ENCODE results near the gene DSG1.
"Not testable (repeated sequence)": the region's sequence is repeated elsewhere in the genome, so short reads cannot be mapped to it uniquely, and the experiment has no call there.

The DSG1 gene

GRCh38 chr18:31317860-31318259 lies at the start of gene DSG1:
Gene DSG1, plus strand, starts transcription at chr18:31318160. Its CDS starts 141 bp downstream, at chr18:31318301.
- DNase-seq (ENCODE audit: low read depth in 2 of 2) = no peak

GRCh38 chr18:31268985-31269406 lies 49.0 kb upstream of the DSG1 start:
- DNase-seq (ENCODE audit: low read depth in 2 of 2) = no peak

GRCh38 chr18:31269566-31269965 lies 48.4 kb upstream of the DSG1 start:
- no peak for DNase-seq (ENCODE audit: low read depth in 2 of 2)

GRCh38 chr18:31270578-31270977 lies 47.4 kb upstream of the DSG1 start:
- no peak for DNase-seq (ENCODE audit: low read depth in 2 of 2)

GRCh38 chr18:31273812-31274527 lies 44.0 kb upstream of the DSG1 start:
- DNase-seq (ENCODE audit: low read depth in 2 of 2) = no peak

GRCh38 chr18:31274931-31275330 lies 43.0 kb upstream of the DSG1 start:
- no peak for DNase-seq (ENCODE audit: low read depth in 2 of 2)

GRCh38 chr18:31275722-31276463 lies 42.1 kb upstream of the DSG1 start:
- no peak for DNase-seq (ENCODE audit: low read depth in 2 of 2)

- DNase-seq (ENCODE audit: low read depth in 2 of 2) = no peak
Observed at GRCh38 chr18:31278609-31279071, 39.3 kb upstream of the DSG1 start.

GRCh38 chr18:31280502-31280901 lies 37.5 kb upstream of the DSG1 start:
- DNase-seq (ENCODE audit: low read depth in 2 of 2) = no peak

- DNase-seq (ENCODE audit: low read depth in 2 of 2) = no peak
Observed at GRCh38 chr18:31281437-31281836, 36.5 kb upstream of the DSG1 start.

- not testable (repeated sequence) for DNase-seq (ENCODE audit: low read depth in 2 of 2)
Observed at GRCh38 chr18:31289446-31289845, 28.5 kb upstream of the DSG1 start.

GRCh38 chr18:31291688-31292087 lies 26.3 kb upstream of the DSG1 start:
- no peak for DNase-seq (ENCODE audit: low read depth in 2 of 2)

- no peak for DNase-seq (ENCODE audit: low read depth in 2 of 2)
Observed at GRCh38 chr18:31294199-31294747, 23.7 kb upstream of the DSG1 start.

GRCh38 chr18:31297248-31297647 lies 20.7 kb upstream of the DSG1 start:
- DNase-seq (ENCODE audit: low read depth in 2 of 2) = no peak

GRCh38 chr18:31301201-31301655 lies 16.7 kb upstream of the DSG1 start:
- no peak for DNase-seq (ENCODE audit: low read depth in 2 of 2)

GRCh38 chr18:31302991-31303390 lies 15.0 kb upstream of the DSG1 start:
- no peak for DNase-seq (ENCODE audit: low read depth in 2 of 2)

GRCh38 chr18:31303771-31304170 lies 14.2 kb upstream of the DSG1 start:
- DNase-seq (ENCODE audit: low read depth in 2 of 2) = no peak

- DNase-seq (ENCODE audit: low read depth in 2 of 2) = no peak
Observed at GRCh38 chr18:31309115-31309514, 8.8 kb upstream of the DSG1 start.

GRCh38 chr18:31316974-31317373 lies 986 bp upstream of the DSG1 start:
- no peak for DNase-seq (ENCODE audit: low read depth in 2 of 2)

GRCh38 chr18:31321719-31322118 lies 3.8 kb downstream of the DSG1 start:
- no peak for DNase-seq (ENCODE audit: low read depth in 2 of 2)

- DNase-seq (ENCODE audit: low read depth in 2 of 2) = no peak
Observed at GRCh38 chr18:31325051-31325450, 7.1 kb downstream of the DSG1 start.

- DNase-seq (ENCODE audit: low read depth in 2 of 2) = no peak
Observed at GRCh38 chr18:31329787-31330438, 12.0 kb downstream of the DSG1 start.

Measured in stimulated activated CD8-positive, alpha-beta memory T cell treated with anti-CD3 and anti-CD28 coated beads, Interleukin-2, amount 100 ng/mL, for 48 hours (primary cell).